HG03060 (cell line): ENCODE data around the gene CENPX.

ENCODE experiments used
- ATAC-seq: cut with Tn5 transposase; IDR thresholded peaks from one replicate; pipeline ENCODE4 v1.9.1; 2021; ENCODE audit warnings: low read depth, moderate number of reproducible peaks; ENCODE audit not compliant: unreplicated experiment

The CENPX gene

GRCh38 chr17:82055965-82056728, 33.5 kb upstream of the CENPX start:
- ATAC-seq, result no peak

- ATAC-seq, result no peak
Measured at GRCh38 chr17:82055023-82055964, 32.6 kb upstream of the CENPX start.

GRCh38 chr17:82054351-82055022, 31.8 kb upstream of the CENPX start:
- ATAC-seq, result no peak

GRCh38 chr17:82053556-82054263, 31.0 kb upstream of the CENPX start:
- ATAC-seq, result no peak

DNA sequence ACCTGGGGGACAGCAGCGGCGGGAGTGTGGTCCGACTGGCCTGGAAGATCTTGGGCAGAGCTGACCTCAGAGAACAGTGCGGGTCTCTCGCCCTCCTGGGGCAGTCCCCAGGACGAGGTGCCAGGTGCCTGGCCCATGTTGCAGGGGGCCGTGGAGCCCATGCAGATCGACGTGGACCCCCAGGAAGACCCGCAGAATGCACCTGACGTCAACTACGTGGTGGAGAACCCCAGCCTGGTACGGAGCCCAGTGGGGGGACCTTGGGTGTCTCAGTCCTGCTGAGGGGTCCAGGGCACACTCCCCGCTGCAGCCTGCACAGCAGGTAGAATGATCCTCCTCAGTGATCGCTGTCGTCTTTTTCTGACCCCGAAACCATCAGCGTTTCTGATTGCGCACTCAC, 30.5 kb upstream of the CENPX start:
- no peak for ATAC-seq

- no peak for ATAC-seq
Measured at GRCh38 chr17:82052638-82053059, 30.0 kb upstream of the CENPX start.

DNA sequence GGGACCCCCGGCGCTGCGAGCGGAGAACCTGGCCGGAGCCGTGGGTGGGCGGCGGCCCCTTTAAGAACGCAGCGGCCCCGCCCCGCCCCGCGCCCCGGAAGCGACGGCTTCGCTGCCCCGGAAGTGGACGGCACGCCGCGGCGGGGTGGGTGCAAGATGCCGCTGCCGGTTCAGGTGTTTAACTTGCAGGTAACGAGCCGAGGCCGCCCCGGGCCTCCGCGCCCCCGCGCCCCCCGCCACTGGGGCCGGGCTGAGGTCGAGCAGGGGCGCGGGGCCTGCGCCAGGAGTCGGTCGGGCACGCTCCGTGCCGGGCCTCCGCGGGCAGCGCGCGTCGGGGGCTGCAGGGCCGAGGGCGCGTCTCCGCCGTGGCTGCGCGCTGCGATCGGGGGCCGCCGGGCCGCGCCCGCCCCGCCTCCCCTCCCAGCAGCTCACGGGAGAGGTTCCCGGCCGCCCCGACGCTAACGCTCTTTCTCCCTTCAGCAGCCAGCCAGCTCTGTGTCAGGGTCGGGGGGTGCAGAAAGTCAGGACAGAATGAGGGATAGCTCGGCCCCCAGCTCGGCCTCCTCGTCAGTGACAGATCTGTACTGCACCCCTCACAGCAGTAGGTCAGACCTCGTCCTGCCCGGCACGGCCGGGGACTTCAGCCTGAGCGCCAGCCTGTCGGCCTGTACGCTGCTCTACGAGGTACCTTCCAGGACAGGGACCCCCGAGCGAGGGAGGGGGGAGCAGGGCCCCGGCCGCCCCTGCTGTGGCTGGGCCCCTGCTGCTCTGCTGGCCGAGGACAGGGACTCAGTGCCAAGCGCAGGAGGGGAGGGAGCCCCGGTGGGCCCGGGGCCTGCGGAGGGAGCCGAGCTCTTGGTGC, 29.3 kb upstream of the CENPX start, which contains the start of the genes GPS1 and RFNG:
Gene GPS1, plus strand, starts transcription at position 123 of the 862 bp plus-strand sequence. Its CDS starts 34 bp downstream, at position 157.
Gene RFNG, minus strand, starts transcription at position 36 of the 862 bp plus-strand sequence. CDS start 45 bp downstream, outside the sequence.
- no peak for ATAC-seq

GRCh38 chr17:82050761-82051641, 28.3 kb upstream of the CENPX start:
- ATAC-seq, result no peak

- ATAC-seq, result no peak
Measured at GRCh38 chr17:82050152-82050760, 27.6 kb upstream of the CENPX start.

DNA sequence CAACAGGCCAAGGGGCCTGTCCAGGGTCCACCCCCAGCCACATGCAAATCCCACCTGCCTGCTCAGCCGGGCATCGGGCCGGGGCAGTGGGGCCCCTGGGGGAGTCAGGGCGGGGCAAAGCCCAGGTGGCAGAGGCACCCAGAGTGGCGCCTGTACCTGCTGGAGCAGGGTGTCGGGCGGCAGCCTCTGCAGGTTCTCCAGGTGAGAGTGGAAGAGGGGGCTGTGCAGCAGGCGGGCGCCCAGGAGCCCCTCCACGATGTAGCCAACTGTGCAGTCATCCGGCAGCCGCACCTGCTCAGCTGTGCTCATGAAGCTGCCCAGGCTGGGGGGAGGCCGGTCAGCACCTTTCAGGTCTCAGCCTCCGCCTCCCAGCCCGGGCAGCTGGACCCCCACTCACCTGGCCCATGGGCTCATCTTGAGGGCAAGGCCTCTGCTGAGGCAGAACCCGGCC, 26.9 kb upstream of the CENPX start:
- ATAC-seq, result no peak

- ATAC-seq, result no peak
Measured at GRCh38 chr17:82049106-82049505, 26.4 kb upstream of the CENPX start.

GRCh38 chr17:82048571-82048971, 25.9 kb upstream of the CENPX start:
- ATAC-seq, result no peak

- no peak for ATAC-seq
Measured at GRCh38 chr17:82047914-82048570, 25.4 kb upstream of the CENPX start.

- ATAC-seq, result no peak
Measured at GRCh38 chr17:82047379-82047778, 24.7 kb upstream of the CENPX start.

DNA sequence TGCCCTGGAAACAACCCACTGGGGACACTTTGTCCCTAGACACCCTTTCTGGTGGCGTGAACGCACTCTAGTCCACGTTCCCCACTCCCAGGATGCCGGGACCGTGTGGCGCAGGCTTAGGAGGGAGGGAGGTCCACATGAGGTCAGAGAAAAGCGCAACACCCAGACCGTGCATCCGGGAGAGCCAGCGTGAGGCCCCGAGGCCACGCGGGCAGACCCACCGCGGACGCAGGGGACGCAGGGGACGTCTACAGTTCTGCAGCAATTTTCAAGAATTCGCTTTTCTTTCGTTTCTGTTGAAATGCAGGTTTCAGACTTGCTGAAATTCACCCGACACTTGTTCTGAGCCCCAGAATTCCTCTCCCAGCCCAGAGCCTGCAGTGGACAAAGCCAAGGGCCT, 24.2 kb upstream of the CENPX start:
- no peak for ATAC-seq

- no peak for ATAC-seq
Measured at GRCh38 chr17:82045936-82046484, 23.3 kb upstream of the CENPX start.

GRCh38 chr17:82043507-82043906, 20.8 kb upstream of the CENPX start:
- ATAC-seq, result no peak
